GM10248 (cell line): Measurements from ENCODE around the gene EFCAB10.
"Not testable (repeated sequence)": the region's sequence is repeated elsewhere in the genome, so short reads cannot be mapped to it uniquely, and the experiment has no call there.

Source experiments
- CTCF ChIA-PET: fragments of 300-600 bp; sonication (Branson Sonifier 250); formaldehyde crosslinking; extraction: SDS; loops from one replicate; lab custom pipeline; 2021; ENCODE audit warnings: antibody characterized with exemption; lab: Yijun Ruan, JAX
- POLR2A ChIA-PET: fragments of 350-650 bp; sonication (Branson Sonifier 250); formaldehyde crosslinking; extraction: SDS; loops from one replicate; lab custom pipeline; 2020; ENCODE audit warnings: antibody characterized with exemption; lab: Yijun Ruan, JAX
- DNase-seq: peaks from one replicate; pipeline ENCODE4 v3.0.0; 2012; ENCODE audit errors: extremely low spot score
- TF ChIP-seq, protein P1 (sequence below): IDR thresholded peaks from 2 replicates; pipeline ENCODE4 v1.5.1; 2012; ENCODE audit warnings: mild to moderate bottlenecking, low read depth; ENCODE audit errors: extremely low read depth, missing control alignments, control extremely low read depth

Gene EFCAB10

DNA sequence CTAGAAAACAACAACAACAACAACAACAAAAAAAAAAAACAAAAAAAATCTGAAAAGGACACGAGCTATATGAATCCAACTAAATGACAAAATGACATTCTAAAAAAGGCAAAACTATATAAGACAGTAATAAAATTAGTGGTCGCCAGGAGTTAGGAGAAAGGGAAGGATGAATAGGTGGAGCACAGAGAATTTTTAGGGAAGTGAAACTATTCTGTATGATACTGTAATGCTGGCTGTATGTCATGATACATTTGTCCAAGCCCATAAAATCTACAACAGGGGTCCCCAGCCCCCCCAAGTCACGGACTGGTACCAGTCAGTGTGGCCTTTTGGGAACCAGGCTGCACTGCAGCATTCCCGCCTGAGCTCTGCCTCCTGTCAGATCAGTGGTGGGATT lies 56.5 kb downstream of the EFCAB10 start:
- POLR2A ChIA-PET: no interaction called here
- no peak for DNase-seq
- TF ChIP-seq, protein P1, sequence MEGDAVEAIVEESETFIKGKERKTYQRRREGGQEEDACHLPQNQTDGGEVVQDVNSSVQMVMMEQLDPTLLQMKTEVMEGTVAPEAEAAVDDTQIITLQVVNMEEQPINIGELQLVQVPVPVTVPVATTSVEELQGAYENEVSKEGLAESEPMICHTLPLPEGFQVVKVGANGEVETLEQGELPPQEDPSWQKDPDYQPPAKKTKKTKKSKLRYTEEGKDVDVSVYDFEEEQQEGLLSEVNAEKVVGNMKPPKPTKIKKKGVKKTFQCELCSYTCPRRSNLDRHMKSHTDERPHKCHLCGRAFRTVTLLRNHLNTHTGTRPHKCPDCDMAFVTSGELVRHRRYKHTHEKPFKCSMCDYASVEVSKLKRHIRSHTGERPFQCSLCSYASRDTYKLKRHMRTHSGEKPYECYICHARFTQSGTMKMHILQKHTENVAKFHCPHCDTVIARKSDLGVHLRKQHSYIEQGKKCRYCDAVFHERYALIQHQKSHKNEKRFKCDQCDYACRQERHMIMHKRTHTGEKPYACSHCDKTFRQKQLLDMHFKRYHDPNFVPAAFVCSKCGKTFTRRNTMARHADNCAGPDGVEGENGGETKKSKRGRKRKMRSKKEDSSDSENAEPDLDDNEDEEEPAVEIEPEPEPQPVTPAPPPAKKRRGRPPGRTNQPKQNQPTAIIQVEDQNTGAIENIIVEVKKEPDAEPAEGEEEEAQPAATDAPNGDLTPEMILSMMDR: no peak
- CTCF ChIA-PET: no interaction called here

DNA sequence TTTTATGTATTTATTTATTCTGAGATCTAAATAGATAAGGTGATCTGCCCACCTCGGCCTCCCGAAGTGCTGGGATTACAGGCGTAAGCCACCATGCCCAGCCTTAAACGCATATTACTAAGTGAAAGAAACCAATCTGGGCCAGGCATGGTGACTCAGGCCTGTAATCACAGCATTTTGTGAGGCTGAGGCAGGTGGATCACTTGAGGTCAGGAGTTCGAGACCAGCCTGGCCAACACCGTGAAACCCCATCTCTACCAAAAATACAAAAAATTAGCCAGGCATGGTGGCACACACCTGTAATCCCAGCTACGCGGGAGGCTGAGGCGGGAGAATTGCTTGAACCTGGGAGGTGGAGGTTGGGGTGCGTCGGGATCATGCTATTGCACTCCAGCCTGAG lies 56.9 kb downstream of the EFCAB10 start:
- POLR2A ChIA-PET, DNase-seq: not testable (repeated sequence)
- CTCF ChIA-PET: interaction anchor here (1.9 kb wide), 1 partner anchor 7 kb away, joined by 7 read pairs; the partner anchor contains the start of gene RINT1

DNA sequence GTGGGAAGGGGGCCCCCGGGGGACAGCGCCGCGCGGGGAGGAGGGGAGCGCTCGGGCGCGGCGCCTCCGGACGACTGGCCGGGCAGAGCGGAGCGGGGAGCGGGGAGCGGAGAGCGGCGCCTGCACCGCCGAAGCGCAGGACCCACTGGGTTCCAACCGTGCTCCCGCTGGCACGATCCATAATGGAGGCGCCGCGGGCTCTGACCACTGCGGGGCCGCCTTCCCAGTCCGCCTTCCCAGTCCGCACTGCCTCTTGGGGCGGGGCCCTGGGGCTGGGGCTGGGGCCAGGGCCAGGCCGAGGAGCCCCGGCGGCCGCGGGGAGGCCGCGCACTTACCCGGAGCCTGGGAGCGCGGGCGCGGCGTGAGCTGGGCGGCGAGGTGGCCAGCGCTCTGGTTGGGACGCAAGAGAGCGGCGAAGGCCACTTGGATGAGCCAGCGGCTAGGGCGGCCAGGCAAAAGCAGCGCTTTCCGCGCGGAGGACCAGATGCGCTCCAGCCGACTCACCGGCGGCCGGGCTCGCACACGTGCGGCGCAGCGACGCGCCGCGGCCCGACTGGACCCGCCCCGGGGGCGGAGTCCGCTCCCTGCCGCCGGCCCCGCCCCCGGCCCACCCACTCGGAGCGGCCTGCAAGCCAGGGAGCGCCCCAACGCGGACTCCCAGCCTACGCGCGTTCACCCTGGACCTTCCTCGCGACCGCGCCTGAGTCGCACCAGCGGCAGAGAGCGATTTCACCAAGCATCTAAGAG lies 59.4 kb downstream of the EFCAB10 start, which contains the start of gene PUS7:
Gene PUS7 (minus strand): TSS at position 555 of the 747 bp plus-strand sequence. CDS start 13,759 bp downstream, outside the sequence.
- DNase-seq: peak; percentile 96
- CTCF ChIA-PET: interaction anchor here (1.6 kb wide), 1 partner anchor 10 kb away, joined by 4 read pairs; the partner anchor contains the start of gene RINT1
- TF ChIP-seq, protein P1: no peak
- POLR2A ChIA-PET: no interaction called here

DNA sequence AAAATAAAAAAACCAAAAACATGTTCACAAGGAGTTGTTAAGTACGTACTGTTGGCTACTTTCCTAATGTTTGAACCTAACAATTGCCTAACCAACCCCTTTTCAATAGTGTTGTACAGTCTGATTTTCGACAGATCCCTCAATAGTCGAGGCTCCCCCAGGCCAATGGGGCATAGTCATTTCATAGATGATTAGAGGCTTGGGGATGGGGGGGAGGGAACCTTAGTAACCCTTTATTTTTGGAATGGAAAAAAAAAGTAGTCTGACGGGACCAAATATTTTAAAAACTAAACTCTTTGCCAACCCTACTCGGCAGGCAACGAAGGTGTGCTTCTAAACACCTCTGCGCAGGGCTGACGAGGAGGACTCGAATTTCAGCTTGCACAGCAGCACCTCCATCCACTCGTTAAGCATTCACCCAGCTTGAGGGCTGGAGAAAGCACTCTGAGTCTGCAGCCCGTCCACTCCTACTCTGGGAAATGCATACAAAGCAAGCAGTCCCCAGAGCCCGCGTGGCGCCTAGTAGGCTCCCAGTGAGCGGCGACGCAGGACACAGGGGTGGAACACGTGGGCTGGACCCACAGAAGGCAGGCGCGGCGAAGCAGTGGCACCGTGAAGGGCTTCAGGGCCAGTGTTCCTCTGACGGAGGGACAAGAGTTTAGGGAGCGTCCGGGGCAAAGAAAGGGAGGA lies 60.1 kb downstream of the EFCAB10 start:
- TF ChIP-seq, protein P1: no peak
- POLR2A ChIA-PET: no interaction called here
- CTCF ChIA-PET: interaction anchor here (1.6 kb wide), 1 partner anchor 11 kb away, joined by 4 read pairs; the partner anchor contains the start of gene RINT1
- DNase-seq: peak; percentile 58

DNA sequence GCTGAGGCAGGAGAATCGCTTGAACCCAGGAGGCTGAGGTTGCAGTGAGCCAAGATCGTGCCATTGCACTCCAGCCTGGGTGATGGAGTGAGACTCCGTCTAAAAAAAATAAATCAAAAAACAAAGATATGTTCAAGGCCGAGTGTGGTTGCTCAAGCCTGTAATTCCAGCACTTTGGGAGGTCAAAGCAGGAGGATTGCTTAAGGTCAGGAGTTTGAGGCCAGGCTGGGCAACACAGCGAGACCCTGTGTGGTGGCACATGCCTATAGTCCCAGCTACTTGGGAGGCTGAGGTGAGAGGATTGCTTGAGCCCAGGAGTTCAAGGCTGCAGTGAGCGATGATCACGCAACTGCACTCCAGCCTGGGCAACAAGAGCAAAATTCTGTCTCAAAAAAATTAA lies 60.7 kb downstream of the EFCAB10 start:
- POLR2A ChIA-PET, DNase-seq: not testable (repeated sequence)
- CTCF ChIA-PET: interaction anchor here (1.6 to 2.9 kb wide), 2 partner anchors 11 kb away, joined by 4 to 16 read pairs; partner anchors contain the start of gene RINT1

DNA sequence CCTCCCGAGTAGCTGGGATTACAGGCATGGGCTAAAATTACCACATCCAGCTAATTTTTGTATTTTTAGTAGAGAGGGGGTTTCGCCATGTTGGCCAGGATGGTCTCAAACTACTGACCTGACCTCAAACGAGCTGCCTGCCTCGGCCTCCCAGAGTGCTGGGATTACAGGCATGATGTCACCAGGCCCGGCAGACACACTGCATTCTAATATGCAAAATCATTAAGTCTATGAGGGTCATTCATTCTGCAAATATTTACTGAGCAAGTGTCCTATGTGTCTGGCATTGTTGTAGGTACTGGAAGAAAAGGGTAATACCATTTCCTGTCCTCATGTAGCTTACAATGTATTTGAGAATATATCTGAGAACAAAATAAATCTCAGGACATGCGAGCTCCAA lies 61.9 kb downstream of the EFCAB10 start:
- TF ChIP-seq, protein P1: no peak
- CTCF ChIA-PET: interaction anchor here (0.7 to 2.9 kb wide), 2 partner anchors 12 to 16 kb away, joined by 3 to 16 read pairs; partner anchors contain the start of gene RINT1
- POLR2A ChIA-PET: interaction anchor here (1.0 kb wide), 1 partner anchor 13 kb away, joined by 3 read pairs; the partner anchor contains the start of gene RINT1

DNA sequence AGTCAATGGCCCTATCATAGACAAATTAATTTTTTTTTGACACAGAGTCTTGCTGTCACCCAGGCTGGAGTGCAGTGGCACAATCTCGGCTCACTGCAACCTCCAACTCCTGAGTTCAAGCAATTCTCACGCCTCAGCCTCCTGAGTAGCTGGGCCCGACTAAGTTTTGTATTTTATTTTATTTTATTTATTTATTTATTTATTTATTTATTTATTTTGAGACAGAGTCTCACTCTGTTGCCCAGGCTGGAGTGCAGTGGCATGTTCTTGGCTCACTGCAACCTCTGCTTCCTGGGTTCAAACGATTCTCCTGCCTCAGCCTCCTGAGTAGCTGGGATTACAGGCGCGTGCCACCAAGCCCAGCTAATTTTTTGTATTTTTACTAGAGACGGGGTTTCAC lies 65.7 kb downstream of the EFCAB10 start:
- CTCF ChIA-PET: interaction anchor here (1.1 kb wide), 1 partner anchor 10 kb away, joined by 4 read pairs; no protein-coding TSS in a partner anchor
- POLR2A ChIA-PET: not testable (repeated sequence)

More for the DNA sequence above, 61.9 kb downstream of the EFCAB10 start:
- DNase-seq: no peak

More for the DNA sequence above, 65.7 kb downstream of the EFCAB10 start:
- DNase-seq: not testable (repeated sequence)
